Nephron (organoid): Measurements from ENCODE around the gene HSFX3.
"Not testable (repeated sequence)": the region's sequence is repeated elsewhere in the genome, so short reads cannot be mapped to it uniquely, and the experiment has no call there.

ENCODE experiments used
- H3K27ac Mint-ChIP-seq, 3 experiments: 2 replicates each; pipeline ENCODE4 v1.8.0; 2020; ENCODE audit warnings: mixed read lengths in 3 of 3, mild to moderate bottlenecking in 2 of 3, moderate library complexity in 1 of 3
- H3K27me3 Mint-ChIP-seq: 2 replicates; pipeline ENCODE4 v1.8.0; 2021; ENCODE audit warnings: low read depth, mild to moderate bottlenecking, moderate library complexity, mixed read lengths
- H3K36me3 Mint-ChIP-seq: 2 replicates; pipeline ENCODE4 v1.8.0; 2020; ENCODE audit warnings: low read depth, mixed read lengths
- H3K4me1 Mint-ChIP-seq: 2 replicates; pipeline ENCODE4 v1.8.0; 2020; ENCODE audit warnings: mixed read lengths
- H3K4me3 Mint-ChIP-seq, 3 experiments: 2 replicates each; pipeline ENCODE4 v1.8.0; 2020; ENCODE audit warnings: mild to moderate bottlenecking in 3 of 3, mixed read lengths in 3 of 3, moderate library complexity in 2 of 3
- H3K9me3 Mint-ChIP-seq: 2 replicates; pipeline ENCODE4 v1.8.0; 2020; ENCODE audit warnings: mixed read lengths
- TF ChIP-seq, protein P1 (sequence below), 3 experiments: fragments of 200-600 bp; sonication (generic); IDR thresholded peaks; one replicate each; pipeline ENCODE4 v1.5.0; 2021; ENCODE audit warnings: antibody characterized with exemption in 3 of 3; ENCODE audit not compliant: unreplicated experiment in 3 of 3

HSFX3 gene

DNA sequence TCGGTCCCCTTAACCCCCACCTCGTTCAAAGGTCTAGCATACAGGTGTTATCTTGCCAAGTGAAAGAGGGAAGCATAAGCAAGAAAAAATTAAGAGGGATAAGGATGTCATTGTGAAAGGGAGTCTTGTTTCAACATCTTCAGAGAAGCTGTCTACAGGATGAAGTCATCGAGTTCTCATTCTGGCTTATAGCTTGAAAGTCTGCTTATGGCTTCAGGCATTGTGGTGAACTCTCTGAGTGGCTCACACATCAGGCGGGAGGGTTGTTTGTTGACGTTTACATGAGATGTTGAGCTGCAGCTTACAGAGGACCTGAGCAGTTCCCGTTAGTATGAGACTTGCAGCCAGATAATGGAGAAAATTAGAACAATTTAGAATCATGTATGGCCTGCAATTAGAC, 20.9 kb upstream of the HSFX3 start:
- Mint-ChIP-seq H3K27ac (no peak overlapping the region), H3K9me3 (peaks cover 6% of the 10 kb centered on the region), H3K4me1 (no peaks in the 10 kb centered on the region), H3K4me3 (no peak overlapping the region), H3K36me3 (no peaks in the 10 kb centered on the region), H3K27me3 (no peaks in the 10 kb centered on the region)
- TF ChIP-seq, protein P1, sequence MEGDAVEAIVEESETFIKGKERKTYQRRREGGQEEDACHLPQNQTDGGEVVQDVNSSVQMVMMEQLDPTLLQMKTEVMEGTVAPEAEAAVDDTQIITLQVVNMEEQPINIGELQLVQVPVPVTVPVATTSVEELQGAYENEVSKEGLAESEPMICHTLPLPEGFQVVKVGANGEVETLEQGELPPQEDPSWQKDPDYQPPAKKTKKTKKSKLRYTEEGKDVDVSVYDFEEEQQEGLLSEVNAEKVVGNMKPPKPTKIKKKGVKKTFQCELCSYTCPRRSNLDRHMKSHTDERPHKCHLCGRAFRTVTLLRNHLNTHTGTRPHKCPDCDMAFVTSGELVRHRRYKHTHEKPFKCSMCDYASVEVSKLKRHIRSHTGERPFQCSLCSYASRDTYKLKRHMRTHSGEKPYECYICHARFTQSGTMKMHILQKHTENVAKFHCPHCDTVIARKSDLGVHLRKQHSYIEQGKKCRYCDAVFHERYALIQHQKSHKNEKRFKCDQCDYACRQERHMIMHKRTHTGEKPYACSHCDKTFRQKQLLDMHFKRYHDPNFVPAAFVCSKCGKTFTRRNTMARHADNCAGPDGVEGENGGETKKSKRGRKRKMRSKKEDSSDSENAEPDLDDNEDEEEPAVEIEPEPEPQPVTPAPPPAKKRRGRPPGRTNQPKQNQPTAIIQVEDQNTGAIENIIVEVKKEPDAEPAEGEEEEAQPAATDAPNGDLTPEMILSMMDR (IDR thresholded peaks at IDR 0.05; ENCODE audit: unreplicated experiment in 3 of 3): no peak

DNA sequence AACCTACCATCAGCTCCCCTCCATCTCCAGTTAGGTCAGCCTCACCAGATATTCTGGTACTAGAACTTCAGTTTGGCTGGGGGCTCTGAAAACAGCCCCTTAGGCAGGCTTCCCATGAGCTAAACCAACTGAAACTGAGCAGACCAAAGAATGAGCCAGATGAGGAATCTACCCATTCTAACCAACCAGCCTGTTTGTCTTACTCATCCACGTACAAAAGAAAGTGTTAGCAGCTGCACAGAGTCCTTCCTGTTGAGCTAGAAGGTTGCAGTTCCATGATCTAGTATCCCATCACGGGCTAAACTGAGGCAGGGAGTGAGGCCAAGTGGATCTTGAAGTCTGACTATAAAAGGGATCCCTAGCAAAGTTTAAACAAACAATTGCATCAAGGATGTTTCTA, 20.0 kb upstream of the HSFX3 start:
- Mint-ChIP-seq H3K36me3 (no peaks in the 10 kb centered on the region), H3K27ac (no peak overlapping the region), H3K4me3 (no peak overlapping the region), H3K27me3 (no peaks in the 10 kb centered on the region), H3K4me1 (no peaks in the 10 kb centered on the region), H3K9me3 (peaks cover 9% of the 10 kb centered on the region)
- TF ChIP-seq, protein P1 (IDR thresholded peaks at IDR 0.05; ENCODE audit: unreplicated experiment in 3 of 3): no peak

DNA sequence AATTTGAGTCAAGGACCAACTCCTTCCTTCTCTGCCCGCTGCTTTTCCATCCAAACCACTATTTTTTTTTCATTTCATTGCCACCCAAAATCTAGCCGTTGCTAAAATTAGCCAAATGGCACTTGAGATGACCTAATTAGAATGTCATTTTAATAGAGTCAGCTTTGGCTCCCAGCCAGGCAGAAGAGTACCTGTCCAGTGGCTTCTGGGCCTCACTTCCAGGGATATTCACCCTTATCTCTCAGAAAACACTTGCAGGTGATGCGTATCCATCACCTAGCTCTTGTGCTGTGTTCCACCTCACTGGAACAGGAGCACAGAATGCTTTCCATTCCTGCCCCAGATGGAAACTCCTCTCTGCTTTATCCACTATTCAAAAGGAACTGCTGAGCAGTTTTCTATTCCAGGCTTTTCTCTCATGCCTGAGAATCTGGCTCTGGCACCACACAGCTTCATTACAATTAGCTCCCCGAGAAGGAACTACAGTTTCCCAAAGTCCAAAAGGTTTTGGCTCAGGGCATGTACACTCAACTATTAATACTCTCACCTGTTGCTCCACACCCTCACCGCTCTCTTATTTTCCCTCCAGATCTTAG, 19.1 kb upstream of the HSFX3 start:
- H3K4me3 Mint-ChIP-seq: no peak overlapping the region
- no peak overlapping the region for H3K27ac Mint-ChIP-seq
- H3K4me1 Mint-ChIP-seq: no peaks in the 10 kb centered on the region
- H3K27me3 Mint-ChIP-seq: no peaks in the 10 kb centered on the region
- peaks cover 12% of the 10 kb centered on the region for H3K9me3 Mint-ChIP-seq
- TF ChIP-seq, protein P1 (IDR thresholded peaks at IDR 0.05; ENCODE audit: unreplicated experiment in 3 of 3): no peak
- no peaks in the 10 kb centered on the region for H3K36me3 Mint-ChIP-seq

DNA sequence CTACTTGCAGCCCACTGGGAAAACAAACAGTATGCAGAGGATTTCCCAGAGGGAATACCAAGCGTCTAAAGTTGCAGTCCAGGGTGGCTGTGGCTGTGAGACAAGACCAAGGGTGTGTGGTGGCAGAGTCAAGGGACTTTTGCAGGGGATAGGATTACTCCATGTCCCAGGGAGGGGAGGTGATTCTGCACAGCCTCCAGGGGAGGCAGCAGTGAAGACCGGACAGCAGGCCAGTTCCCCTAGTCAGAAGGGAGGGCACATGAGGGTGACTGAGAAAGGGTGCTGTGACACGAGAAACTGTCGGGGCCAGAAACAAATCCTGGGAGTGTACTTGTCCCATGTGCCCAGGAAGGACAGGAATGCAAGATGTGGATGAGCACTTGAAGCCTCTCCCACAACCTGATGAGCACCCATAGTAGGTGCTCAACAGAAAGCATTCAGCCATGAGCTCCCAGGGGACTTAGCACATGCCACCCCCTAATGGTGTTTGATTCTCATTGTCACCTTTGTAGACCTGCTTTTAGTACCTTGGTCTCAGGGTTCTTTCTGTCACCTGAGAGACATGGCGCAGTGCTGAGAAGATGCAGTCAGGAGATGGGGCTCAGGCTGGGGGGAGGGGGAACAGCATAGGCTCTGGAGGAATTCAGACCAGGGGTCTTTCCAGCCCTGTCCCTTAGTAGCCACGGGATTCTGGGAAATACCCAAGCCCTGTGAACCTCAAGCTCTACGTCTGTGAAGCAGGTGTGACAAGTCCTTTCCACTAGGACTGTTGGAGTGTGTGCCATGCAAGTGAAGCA, 18.1 kb upstream of the HSFX3 start:
- Mint-ChIP-seq H3K27me3 (no peaks in the 10 kb centered on the region), H3K9me3 (peaks cover 14% of the 10 kb centered on the region), H3K4me3 (no peak overlapping the region), H3K36me3 (no peaks in the 10 kb centered on the region), H3K27ac (no peak overlapping the region), H3K4me1 (no peaks in the 10 kb centered on the region)
- TF ChIP-seq, protein P1 (IDR thresholded peaks at IDR 0.05; ENCODE audit: unreplicated experiment in 3 of 3): no peak

DNA sequence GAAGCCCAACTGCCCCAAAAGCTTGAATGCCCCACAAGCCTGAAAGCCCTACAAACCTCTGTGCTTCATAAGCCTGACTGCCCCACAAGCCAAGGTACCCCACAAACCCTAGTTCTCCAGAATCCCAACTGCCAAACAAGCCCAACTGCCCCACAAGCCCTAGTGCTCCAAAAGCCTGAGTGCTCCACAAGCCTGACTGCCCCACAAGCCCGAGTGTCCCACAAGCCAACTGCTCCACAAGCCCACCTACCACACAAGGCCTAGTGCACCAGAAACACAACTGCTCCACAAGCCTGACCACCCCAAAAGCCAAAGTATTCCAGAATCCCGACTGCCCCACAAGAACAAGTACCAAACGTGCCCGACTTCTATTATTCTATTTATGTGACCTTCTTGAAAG, 13.6 kb upstream of the HSFX3 start:
- H3K4me1 Mint-ChIP-seq: no peaks in the 10 kb centered on the region
- no peak overlapping the region for H3K27ac Mint-ChIP-seq
- no peak overlapping the region for H3K4me3 Mint-ChIP-seq
- TF ChIP-seq, protein P1 (IDR thresholded peaks at IDR 0.05; ENCODE audit: unreplicated experiment in 3 of 3): no peak
- H3K27me3 Mint-ChIP-seq: no peaks in the 10 kb centered on the region
- H3K36me3 Mint-ChIP-seq: no peaks in the 10 kb centered on the region
- peaks cover 12% of the 10 kb centered on the region for H3K9me3 Mint-ChIP-seq

DNA sequence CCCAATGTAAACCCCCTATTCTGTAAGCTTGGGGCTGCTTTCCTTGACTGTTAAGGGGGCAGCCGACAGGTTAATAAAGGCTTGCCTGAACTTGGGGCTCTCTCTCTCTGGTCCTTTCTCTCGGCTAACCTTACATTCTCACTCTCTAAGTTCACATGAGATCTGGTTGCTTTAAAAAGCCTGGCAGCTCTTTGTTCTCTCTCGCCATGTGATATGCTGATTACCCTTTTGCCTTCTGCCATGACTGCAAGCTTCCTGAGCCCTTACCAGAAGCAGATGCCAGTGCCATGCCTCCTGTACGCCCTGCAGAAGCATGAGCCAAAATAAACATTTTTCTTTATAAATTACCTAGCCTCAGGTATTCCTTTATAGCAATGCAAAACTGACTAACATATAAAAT, 5.5 kb upstream of the HSFX3 start:
- H3K27me3 Mint-ChIP-seq, H3K9me3 Mint-ChIP-seq, H3K36me3 Mint-ChIP-seq, H3K27ac Mint-ChIP-seq, H3K4me1 Mint-ChIP-seq, H3K4me3 Mint-ChIP-seq: not testable (repeated sequence)

DNA sequence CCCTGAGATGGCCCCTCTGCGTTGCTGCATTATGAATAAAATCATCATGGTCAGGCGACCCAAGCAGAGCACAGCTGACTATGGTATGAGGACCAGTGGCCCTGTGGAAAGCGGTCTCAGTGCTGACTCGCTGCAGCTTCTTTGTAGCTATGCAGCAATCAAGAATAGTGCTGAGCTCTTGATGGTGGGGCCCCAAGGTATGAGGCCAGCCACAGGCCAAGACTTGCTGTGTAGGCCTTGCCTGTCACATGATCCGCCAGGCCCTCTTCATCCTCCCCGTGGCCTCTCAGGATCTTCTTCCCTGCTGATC, 2.2 kb upstream of the HSFX3 start:
- not testable (repeated sequence) for H3K36me3 Mint-ChIP-seq, H3K4me3 Mint-ChIP-seq, H3K27me3 Mint-ChIP-seq

DNA sequence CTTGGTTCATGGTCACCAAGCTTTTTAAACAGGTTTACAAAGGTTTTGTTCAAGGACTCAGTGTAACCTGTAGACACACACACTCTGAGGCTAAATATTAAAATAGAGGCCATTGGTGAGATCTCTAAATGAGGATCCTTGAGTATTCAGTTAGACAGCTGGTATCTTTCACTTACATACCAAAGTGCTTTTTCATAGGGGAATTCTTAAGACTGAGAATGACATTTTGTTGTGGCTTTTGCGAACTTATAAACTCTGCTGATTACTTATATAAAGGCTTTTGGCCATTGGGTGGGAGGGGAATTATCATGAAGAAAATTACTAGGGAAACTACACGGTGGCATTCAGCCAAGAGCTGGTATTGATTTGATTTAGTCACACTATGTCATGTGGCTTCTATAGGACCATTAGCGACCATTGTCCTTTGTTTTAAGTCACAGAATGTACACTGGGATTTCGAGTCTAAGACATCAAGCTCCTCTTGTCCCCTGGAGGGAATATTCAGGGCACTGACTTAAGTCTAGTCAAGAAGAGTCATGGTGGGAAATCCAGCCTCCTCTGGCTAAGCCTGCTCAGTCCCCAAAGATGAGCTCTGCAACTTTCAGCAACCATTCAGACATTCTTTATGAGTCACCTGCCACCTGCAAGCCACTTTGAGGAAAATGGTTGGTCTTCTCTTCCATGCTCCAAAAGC, 1.7 kb upstream of the HSFX3 start:
- H3K4me3 Mint-ChIP-seq, H3K4me1 Mint-ChIP-seq, H3K27ac Mint-ChIP-seq, H3K9me3 Mint-ChIP-seq, H3K27me3 Mint-ChIP-seq, H3K36me3 Mint-ChIP-seq: not testable (repeated sequence)

More for the DNA sequence above, 2.2 kb upstream of the HSFX3 start:
- H3K9me3 Mint-ChIP-seq, H3K27ac Mint-ChIP-seq, H3K4me1 Mint-ChIP-seq: not testable (repeated sequence)

DNA sequence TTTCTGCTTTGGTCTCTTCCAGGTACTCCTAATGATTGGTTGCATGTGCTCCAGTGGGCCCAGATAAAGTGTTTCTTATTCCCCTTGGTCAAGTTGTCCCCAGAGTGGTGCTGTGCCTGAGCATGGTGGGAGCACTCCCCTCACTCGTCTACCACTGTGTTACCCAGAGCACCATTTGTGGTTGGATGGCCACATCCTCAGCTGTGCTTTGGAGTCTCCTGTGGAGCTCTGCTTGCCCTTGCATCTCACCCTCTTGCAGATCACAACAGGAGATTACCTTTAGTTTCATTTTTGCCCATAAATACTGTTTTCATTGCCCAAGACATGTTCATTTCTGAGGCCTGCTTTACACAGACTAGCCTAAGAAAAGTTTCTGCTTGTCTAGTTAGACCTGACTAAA, 730 bp upstream of the HSFX3 start:
- H3K9me3 Mint-ChIP-seq, H3K4me3 Mint-ChIP-seq, H3K36me3 Mint-ChIP-seq, H3K4me1 Mint-ChIP-seq, H3K27ac Mint-ChIP-seq, H3K27me3 Mint-ChIP-seq: not testable (repeated sequence)
